ENCODE results near the gene FERMT1.

DNA sequence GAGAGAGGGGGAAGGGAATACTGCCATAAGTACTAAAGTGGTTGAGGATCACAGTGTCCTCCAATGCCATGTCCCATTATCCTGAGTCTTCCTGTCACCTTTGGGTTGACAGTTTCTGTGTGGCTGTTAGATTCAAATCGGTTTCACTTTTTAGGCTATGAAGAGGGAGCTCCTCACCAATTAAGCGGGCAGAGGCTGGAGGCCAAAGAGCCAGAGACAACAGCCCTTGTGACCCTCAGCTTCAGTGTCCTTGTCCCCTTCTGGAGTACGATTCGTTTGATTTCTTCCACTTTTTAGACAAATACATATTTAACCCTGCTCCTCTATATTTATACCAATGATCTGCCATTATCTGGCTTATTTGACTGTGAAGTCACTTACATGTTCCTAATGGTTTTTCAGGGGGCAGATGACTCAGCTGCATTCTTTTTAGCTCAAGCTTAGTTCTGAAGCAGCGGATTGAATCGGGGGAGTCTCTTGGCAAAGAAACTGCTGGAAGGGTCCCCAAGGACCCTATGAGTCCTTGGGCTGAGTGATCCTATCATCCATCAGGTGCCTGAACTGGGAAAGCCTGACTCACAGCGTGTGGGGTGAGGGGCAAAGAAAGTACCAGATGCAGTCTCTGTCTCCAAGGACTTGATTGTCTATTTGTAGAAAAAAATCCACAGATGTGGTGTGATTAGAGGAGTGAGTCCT is 18.2 kb downstream of the FERMT1 start:
- TF ChIP-seq, protein P1, sequence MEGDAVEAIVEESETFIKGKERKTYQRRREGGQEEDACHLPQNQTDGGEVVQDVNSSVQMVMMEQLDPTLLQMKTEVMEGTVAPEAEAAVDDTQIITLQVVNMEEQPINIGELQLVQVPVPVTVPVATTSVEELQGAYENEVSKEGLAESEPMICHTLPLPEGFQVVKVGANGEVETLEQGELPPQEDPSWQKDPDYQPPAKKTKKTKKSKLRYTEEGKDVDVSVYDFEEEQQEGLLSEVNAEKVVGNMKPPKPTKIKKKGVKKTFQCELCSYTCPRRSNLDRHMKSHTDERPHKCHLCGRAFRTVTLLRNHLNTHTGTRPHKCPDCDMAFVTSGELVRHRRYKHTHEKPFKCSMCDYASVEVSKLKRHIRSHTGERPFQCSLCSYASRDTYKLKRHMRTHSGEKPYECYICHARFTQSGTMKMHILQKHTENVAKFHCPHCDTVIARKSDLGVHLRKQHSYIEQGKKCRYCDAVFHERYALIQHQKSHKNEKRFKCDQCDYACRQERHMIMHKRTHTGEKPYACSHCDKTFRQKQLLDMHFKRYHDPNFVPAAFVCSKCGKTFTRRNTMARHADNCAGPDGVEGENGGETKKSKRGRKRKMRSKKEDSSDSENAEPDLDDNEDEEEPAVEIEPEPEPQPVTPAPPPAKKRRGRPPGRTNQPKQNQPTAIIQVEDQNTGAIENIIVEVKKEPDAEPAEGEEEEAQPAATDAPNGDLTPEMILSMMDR (IDR thresholded peaks at IDR 0.05), result no peak
- no peak for TF ChIP-seq POLR2A (IDR thresholded peaks at IDR 0.05)
